Smooth muscle cell (in vitro differentiated cells): ENCODE measurements around the gene CAMTA1. TPM values are rescaled to one million over a fixed set of nuclear protein-coding genes. Genes with fewer than 3 reads are reported as not detected.

Experiments
- DNase-seq: peaks from one replicate; lab custom pipeline; 2025; ENCODE audit not compliant: unreplicated experiment; lab: John Stamatoyannopoulos, UW
- H2AFZ ChIP-seq: fragments of 200-600 bp; sonication (generic); 2 replicates; pipeline ENCODE4 v1.6.0; 2016; ENCODE audit warnings: antibody characterized with exemption, low read depth, mild to moderate bottlenecking
- H3F3A ChIP-seq: fragments of 200-600 bp; sonication (generic); 2 replicates; pipeline ENCODE4 v1.6.0; 2017; ENCODE audit warnings: antibody characterized with exemption, low read depth
- H3K27ac ChIP-seq: fragments of 200-600 bp; sonication (generic); 2 replicates; pipeline ENCODE4 v1.5.1; 2016; ENCODE audit warnings: low read depth, mild to moderate bottlenecking
- H3K27me3 ChIP-seq: fragments of 200-600 bp; sonication (generic); 2 replicates; pipeline ENCODE4 v1.6.1; 2016; ENCODE audit warnings: low read depth, mild to moderate bottlenecking
- H3K36me3 ChIP-seq: fragments of 200-600 bp; sonication (generic); 2 replicates; pipeline ENCODE4 v1.5.1; 2016; ENCODE audit warnings: low read depth
- H3K4me1 ChIP-seq: fragments of 200-600 bp; sonication (generic); 2 replicates; pipeline ENCODE4 v1.5.1; 2016; ENCODE audit warnings: low read depth
- H3K4me2 ChIP-seq: fragments of 200-600 bp; sonication (generic); 2 replicates; pipeline ENCODE4 v1.6.0; 2016; ENCODE audit warnings: mild to moderate bottlenecking
- H3K4me3 ChIP-seq: fragments of 200-600 bp; sonication (generic); 2 replicates; pipeline ENCODE4 v1.5.1; 2016; ENCODE audit warnings: mild to moderate bottlenecking
- H3K79me2 ChIP-seq: fragments of 200-600 bp; sonication (generic); 2 replicates; pipeline ENCODE4 v1.6.0; 2016; ENCODE audit warnings: low read depth, mild to moderate bottlenecking
- H3K9ac ChIP-seq: fragments of 200-600 bp; sonication (generic); 2 replicates; pipeline ENCODE4 v1.6.0; 2016; ENCODE audit warnings: low read depth
- H3K9me3 ChIP-seq: fragments of 200-600 bp; sonication (generic); replicated peaks from 2 replicates; pipeline ENCODE4 v1.5.1; 2016; ENCODE audit warnings: low read depth
- H4K20me1 ChIP-seq: fragments of 200-600 bp; sonication (generic); 2 replicates; pipeline ENCODE4 v1.6.0; 2016; ENCODE audit warnings: low read depth
- WGBS: methylation state at CpG from one replicate; pipeline ENCODE4 v1.1.7; 2016; ENCODE audit warnings: low lambda C conversion rate; 5-methylcytosine and 5-hydroxymethylcytosine counted together
- polyA plus RNA-seq: library from polyadenylated mRNA; unstranded; fragments of >200 nt; fragmentation: Nextera tagmentation; extraction: Ambion mirVana; gene quantifications from 2 replicates; pipeline ENCODE4 v1.2.1, GENCODE V29; 2016
- total RNA-seq: library from RNA; depleted of rRNA; stranded (reverse); fragments of >200 nt; gene quantifications from 2 replicates; pipeline ENCODE4 v1.2.3, GENCODE V29; 2014
- TF ChIP-seq, protein P1 (sequence below): fragments of 200-600 bp; sonication (generic); IDR thresholded peaks from 2 replicates; pipeline ENCODE4 v1.5.1; 2017; ENCODE audit warnings: borderline replicate concordance, mild to moderate bottlenecking, antibody characterized with exemption; ENCODE audit not compliant: insufficient read depth, poor library complexity, severe bottlenecking

The CAMTA1 gene
- total and polyA plus RNA-seq, 2 experiments from 2014 or later, result 139 to 145 TPM

- H3K79me2 ChIP-seq, result no peaks in the 10 kb centered on the region
- H3K4me2 ChIP-seq, result no peak overlapping the region
- WGBS, result 95% methylated on average over 6 of the region's 6 CpGs
- H3K27ac ChIP-seq, result no peak overlapping the region
- H4K20me1 ChIP-seq, result no peaks in the 10 kb centered on the region
- H3K9ac ChIP-seq, result no peak overlapping the region
- no peaks in the 10 kb centered on the region for H3K4me1 ChIP-seq
- DNase-seq, result no peak
- no peak overlapping the region for H3K4me3 ChIP-seq
- no peaks in the 10 kb centered on the region for H3K9me3 ChIP-seq
- H3F3A ChIP-seq, result no peaks in the 10 kb centered on the region
- H2AFZ ChIP-seq, result no peak overlapping the region
- TF ChIP-seq, protein P1, sequence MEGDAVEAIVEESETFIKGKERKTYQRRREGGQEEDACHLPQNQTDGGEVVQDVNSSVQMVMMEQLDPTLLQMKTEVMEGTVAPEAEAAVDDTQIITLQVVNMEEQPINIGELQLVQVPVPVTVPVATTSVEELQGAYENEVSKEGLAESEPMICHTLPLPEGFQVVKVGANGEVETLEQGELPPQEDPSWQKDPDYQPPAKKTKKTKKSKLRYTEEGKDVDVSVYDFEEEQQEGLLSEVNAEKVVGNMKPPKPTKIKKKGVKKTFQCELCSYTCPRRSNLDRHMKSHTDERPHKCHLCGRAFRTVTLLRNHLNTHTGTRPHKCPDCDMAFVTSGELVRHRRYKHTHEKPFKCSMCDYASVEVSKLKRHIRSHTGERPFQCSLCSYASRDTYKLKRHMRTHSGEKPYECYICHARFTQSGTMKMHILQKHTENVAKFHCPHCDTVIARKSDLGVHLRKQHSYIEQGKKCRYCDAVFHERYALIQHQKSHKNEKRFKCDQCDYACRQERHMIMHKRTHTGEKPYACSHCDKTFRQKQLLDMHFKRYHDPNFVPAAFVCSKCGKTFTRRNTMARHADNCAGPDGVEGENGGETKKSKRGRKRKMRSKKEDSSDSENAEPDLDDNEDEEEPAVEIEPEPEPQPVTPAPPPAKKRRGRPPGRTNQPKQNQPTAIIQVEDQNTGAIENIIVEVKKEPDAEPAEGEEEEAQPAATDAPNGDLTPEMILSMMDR, result no peak
- no peaks in the 10 kb centered on the region for H3K36me3 ChIP-seq
- H3K27me3 ChIP-seq, result no peaks in the 10 kb centered on the region
Observed at GRCh38 chr1:7743346-7743745, 958.1 kb downstream of the CAMTA1 start.

DNA sequence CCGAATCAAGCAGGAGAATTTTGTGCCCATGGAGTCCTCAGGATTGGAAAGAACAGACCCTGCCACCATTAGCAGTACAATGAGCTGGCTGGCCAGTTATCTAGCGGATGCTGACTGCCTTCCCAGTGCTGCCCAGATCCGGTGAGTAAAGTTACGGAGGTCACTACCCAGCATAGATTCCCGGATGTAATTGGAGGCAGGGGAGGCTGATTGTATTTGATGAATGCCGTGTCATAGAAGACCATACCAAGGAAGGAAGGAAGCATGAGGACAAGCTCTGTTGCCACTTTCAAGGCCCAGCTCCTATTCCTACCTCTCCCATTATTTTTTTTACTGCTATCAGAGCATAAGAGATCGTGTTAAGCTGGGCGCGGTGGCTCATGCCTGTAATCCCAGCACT lies 959.6 kb downstream of the CAMTA1 start:
- H3K27me3 ChIP-seq, result no peaks in the 10 kb centered on the region
- H3K9ac ChIP-seq, result no peak overlapping the region
- no peaks in the 10 kb centered on the region for H3F3A ChIP-seq
- no peaks in the 10 kb centered on the region for H3K4me1 ChIP-seq
- no peaks in the 10 kb centered on the region for H4K20me1 ChIP-seq
- H2AFZ ChIP-seq, result no peak overlapping the region
- TF ChIP-seq, protein P1, result no peak
- no peak overlapping the region for H3K27ac ChIP-seq
- DNase-seq, result no peak
- WGBS, result 97% methylated on average over 9 of the region's 9 CpGs
- H3K36me3 ChIP-seq, result no peaks in the 10 kb centered on the region
- no peak overlapping the region for H3K4me2 ChIP-seq
- H3K4me3 ChIP-seq, result no peak overlapping the region
- H3K9me3 ChIP-seq, result no peaks in the 10 kb centered on the region
- H3K79me2 ChIP-seq, result no peaks in the 10 kb centered on the region

DNA sequence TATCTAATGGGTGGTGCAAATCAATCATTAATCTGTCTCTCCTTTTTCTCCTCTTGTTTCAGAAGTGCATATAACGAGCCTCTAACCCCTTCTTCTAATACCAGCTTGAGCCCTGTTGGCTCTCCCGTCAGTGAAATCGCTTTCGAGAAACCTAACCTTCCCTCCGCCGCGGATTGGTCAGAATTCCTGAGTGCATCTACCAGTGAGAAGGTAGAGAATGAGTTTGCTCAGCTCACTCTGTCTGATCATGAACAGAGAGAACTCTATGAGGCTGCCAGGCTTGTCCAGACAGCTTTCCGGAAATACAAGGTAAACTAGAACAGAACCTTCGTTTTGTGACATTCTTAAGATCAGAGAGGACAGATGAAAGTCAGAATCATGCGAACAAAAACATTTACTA lies 960.5 kb downstream of the CAMTA1 start:
- TF ChIP-seq, protein P1, result no peak
- H3K27me3 ChIP-seq, result no peaks in the 10 kb centered on the region
- H4K20me1 ChIP-seq, result no peaks in the 10 kb centered on the region
- H3K79me2 ChIP-seq, result no peaks in the 10 kb centered on the region
- no peak overlapping the region for H3K27ac ChIP-seq
- no peaks in the 10 kb centered on the region for H3K9me3 ChIP-seq
- H3K36me3 ChIP-seq, result no peaks in the 10 kb centered on the region
- no peak overlapping the region for H2AFZ ChIP-seq
- DNase-seq, result no peak
- 92% methylated on average over 10 of the region's 10 CpGs for WGBS
- no peak overlapping the region for H3K4me3 ChIP-seq
- no peak overlapping the region for H3K4me2 ChIP-seq
- no peaks in the 10 kb centered on the region for H3K4me1 ChIP-seq
- no peaks in the 10 kb centered on the region for H3F3A ChIP-seq
- no peak overlapping the region for H3K9ac ChIP-seq

GRCh38 chr1:7747605-7748004 lies 962.4 kb downstream of the CAMTA1 start:
- TF ChIP-seq, protein P1, result no peak
- H3K4me2 ChIP-seq, result no peak overlapping the region
- DNase-seq, result no peak
- no peaks in the 10 kb centered on the region for H3K9me3 ChIP-seq
- no peaks in the 10 kb centered on the region for H3K79me2 ChIP-seq
- H2AFZ ChIP-seq, result no peak overlapping the region
- no peaks in the 10 kb centered on the region for H4K20me1 ChIP-seq
- H3K36me3 ChIP-seq, result no peaks in the 10 kb centered on the region
- peaks cover 6% of the 10 kb centered on the region for H3K4me1 ChIP-seq
- H3K27me3 ChIP-seq, result no peaks in the 10 kb centered on the region
- H3K27ac ChIP-seq, result no peak overlapping the region
- no peak overlapping the region for H3K4me3 ChIP-seq
- WGBS, result 94% methylated on average over 5 of the region's 5 CpGs
- no peak overlapping the region for H3K9ac ChIP-seq
- no peaks in the 10 kb centered on the region for H3F3A ChIP-seq
